ENCODE measurements around the gene PJVK. TPM values are rescaled to one million over a fixed set of nuclear protein-coding genes. Genes with fewer than 3 reads are reported as not detected.
"Not testable (repeated sequence)": the region's sequence is repeated elsewhere in the genome, so short reads cannot be mapped to it uniquely, and the experiment has no call there.

PJVK gene
- total RNA-seq, 1 experiment from 2014 or later: 2.6 TPM

DNA sequence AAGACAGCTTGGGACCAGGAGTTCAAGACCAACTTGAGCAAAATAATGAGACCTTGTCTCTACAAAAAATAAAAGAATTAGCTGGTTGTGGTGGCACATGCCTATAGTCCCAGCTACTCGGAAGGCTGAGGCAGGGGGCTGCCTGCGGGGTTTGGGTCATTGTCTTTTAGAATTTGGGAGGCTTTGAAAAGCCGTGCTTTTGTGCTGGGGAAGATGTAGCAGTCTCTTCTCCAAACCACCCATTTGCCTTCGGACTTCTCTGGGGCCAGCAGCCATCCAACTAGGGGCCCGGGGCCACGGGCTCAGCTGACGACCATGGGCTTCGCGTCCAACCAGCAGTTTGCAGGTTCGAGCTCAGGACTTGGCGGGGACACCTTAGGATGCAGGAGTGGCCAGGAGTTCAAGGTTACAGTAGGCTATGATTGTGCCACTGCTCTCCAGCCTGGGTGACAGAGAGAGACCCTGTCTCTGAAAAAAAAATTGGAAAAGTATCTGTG, 6.3 kb downstream of the PJVK start:
- no peak overlapping the region for H3K27ac ChIP-seq (ENCODE audit: low read depth, low read length)
- no peak overlapping the region for H3K9ac ChIP-seq (ENCODE audit: low read length)
- no peaks in the 10 kb centered on the region for H3K27me3 ChIP-seq (ENCODE audit: insufficient read depth, low read length)
- no peak overlapping the region for H3K4me3 ChIP-seq (replicated peaks in 1 of 2; ENCODE audit: low read depth in 1 of 2, low read length in 2 of 2)
- DNase-seq (ENCODE audit: low read depth, low spot score): no peak
- peaks cover under 1% of the 10 kb centered on the region in 2 experiments; a peak in 1 of 4 replicates for H3K4me1 ChIP-seq (ENCODE audit: control insufficient read depth in 1 of 2, insufficient read depth in 2 of 2, low read length in 2 of 2)
- no peak for ATAC-seq
- no peaks in the 10 kb centered on the region for H3K9me3 ChIP-seq (ENCODE audit: control insufficient read depth in 1 of 2, insufficient read depth in 1 of 2, low read depth in 1 of 2, low read length in 2 of 2)
- H3K9me2 ChIP-seq (ENCODE audit: insufficient read depth): no peaks in the 10 kb centered on the region
- H3K79me2 ChIP-seq (ENCODE audit: insufficient read depth, low read length): no peaks in the 10 kb centered on the region
- H3K36me3 ChIP-seq (ENCODE audit: control insufficient read depth in 1 of 2, insufficient read depth in 2 of 2, low read length in 2 of 2): no peaks in the 10 kb centered on the region
- CTCF ChIA-PET: no interaction called here
- POLR2A ChIA-PET: no interaction called here
- BruUV-seq (replicated peaks): no TSS peak
- intact Hi-C loops (cut with micrococcal nuclease): no loop called here
- no peak overlapping the region for H3K4me2 ChIP-seq (ENCODE audit: low read length)
- TF ChIP-seq SRF (IDR thresholded peaks at IDR 0.05; ENCODE audit: low read depth) (no peak), JUND (IDR thresholded peaks at IDR 0.05) (no peak)
- RAD21 ChIA-PET (ENCODE audit: low non-redundant PET in 1 of 2, low total read pairs in 2 of 2, uncharacterized antibody in 2 of 2, unreplicated experiment in 2 of 2): no interaction called here
- no peak overlapping the region for H2AFZ ChIP-seq (ENCODE audit: low read depth, low read length, poor library complexity, severe bottlenecking)
- H4K20me1 ChIP-seq (ENCODE audit: insufficient read depth): no peaks in the 10 kb centered on the region

DNA sequence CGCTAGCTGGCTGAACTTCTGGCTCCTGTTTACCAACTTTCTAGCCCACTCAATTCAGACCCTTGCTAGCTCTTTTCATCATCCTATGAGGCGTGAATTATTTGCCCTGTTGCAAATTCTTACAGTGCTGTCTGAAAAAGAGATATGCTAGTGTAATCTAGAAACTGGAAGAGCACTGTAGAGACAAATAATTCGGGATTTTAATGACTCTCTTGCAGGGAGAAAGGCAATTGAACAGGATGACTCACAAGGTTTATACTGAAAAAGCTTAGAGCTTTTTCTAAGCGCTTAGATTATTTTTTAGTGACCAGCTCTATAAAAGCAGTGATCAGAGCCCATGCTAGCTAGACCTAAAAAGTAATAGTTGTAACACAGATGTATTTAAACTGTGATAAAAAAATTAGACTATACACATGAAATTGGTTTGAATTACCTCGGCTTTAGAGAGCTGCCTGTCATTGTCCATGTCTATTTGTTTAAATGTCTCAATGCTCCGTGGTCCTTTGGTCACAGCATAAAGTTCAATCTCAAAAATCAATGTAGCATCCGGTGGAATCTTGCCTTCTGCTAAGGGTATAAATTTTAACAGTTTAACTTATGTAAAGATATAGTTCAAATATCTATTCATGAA, 18.2 kb downstream of the PJVK start:
- DNase-seq (ENCODE audit: low read depth, low spot score): no peak
- H4K20me1 ChIP-seq (ENCODE audit: insufficient read depth): no peaks in the 10 kb centered on the region
- 0 out of 4 replicates have a peak, but pooled peaks cover 0 to 2% of the 10 kb centered on the region in 2 experiments for H3K36me3 ChIP-seq (ENCODE audit: control insufficient read depth in 1 of 2, insufficient read depth in 2 of 2, low read length in 2 of 2)
- H3K4me2 ChIP-seq (ENCODE audit: low read length): no peak overlapping the region
- no peaks in the 10 kb centered on the region for H3K9me2 ChIP-seq (ENCODE audit: insufficient read depth)
- no peak overlapping the region for H2AFZ ChIP-seq (ENCODE audit: low read depth, low read length, poor library complexity, severe bottlenecking)
- no peak for ATAC-seq
- no TSS peak for BruUV-seq (replicated peaks)
- POLR2A ChIA-PET: no interaction called here
- TF ChIP-seq FOSL1 (IDR thresholded peaks at IDR 0.05; ENCODE audit: low read depth) (no peak), CBX3 (IDR thresholded peaks at IDR 0.05; ENCODE audit: low read depth) (no peak), SRF (IDR thresholded peaks at IDR 0.05; ENCODE audit: low read depth) (no peak), RAD21 (IDR thresholded peaks at IDR 0.05; ENCODE audit: low read depth) (no peak), SIN3A (IDR thresholded peaks at IDR 0.05; ENCODE audit: low read depth) (no peak), ZNF274 (IDR thresholded peaks at IDR 0.05; ENCODE audit: low read depth, low read length) (no peak)
- TF ChIP-seq, protein P1, sequence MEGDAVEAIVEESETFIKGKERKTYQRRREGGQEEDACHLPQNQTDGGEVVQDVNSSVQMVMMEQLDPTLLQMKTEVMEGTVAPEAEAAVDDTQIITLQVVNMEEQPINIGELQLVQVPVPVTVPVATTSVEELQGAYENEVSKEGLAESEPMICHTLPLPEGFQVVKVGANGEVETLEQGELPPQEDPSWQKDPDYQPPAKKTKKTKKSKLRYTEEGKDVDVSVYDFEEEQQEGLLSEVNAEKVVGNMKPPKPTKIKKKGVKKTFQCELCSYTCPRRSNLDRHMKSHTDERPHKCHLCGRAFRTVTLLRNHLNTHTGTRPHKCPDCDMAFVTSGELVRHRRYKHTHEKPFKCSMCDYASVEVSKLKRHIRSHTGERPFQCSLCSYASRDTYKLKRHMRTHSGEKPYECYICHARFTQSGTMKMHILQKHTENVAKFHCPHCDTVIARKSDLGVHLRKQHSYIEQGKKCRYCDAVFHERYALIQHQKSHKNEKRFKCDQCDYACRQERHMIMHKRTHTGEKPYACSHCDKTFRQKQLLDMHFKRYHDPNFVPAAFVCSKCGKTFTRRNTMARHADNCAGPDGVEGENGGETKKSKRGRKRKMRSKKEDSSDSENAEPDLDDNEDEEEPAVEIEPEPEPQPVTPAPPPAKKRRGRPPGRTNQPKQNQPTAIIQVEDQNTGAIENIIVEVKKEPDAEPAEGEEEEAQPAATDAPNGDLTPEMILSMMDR (IDR thresholded peaks at IDR 0.05 in 2 of 3, conservative IDR thresholded peaks at IDR 0.05 in 1 of 3; ENCODE audit: borderline replicate concordance in 1 of 3, insufficient read depth in 1 of 3, low read depth in 2 of 3, low read length in 2 of 3): no peak
- TF ChIP-seq, protein P2, sequence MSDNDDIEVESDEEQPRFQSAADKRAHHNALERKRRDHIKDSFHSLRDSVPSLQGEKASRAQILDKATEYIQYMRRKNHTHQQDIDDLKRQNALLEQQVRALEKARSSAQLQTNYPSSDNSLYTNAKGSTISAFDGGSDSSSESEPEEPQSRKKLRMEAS (IDR thresholded peaks at IDR 0.05): no peak
- H3K4me3 ChIP-seq (replicated peaks in 1 of 2; ENCODE audit: low read depth in 1 of 2, low read length in 2 of 2): no peak overlapping the region
- RAD21 ChIA-PET (ENCODE audit: low non-redundant PET in 1 of 2, low total read pairs in 2 of 2, uncharacterized antibody in 2 of 2, unreplicated experiment in 2 of 2): no interaction called here
- no peaks in the 10 kb centered on the region for H3K27me3 ChIP-seq (ENCODE audit: insufficient read depth, low read length)
- no peak overlapping the region for H3K27ac ChIP-seq (ENCODE audit: low read depth, low read length)
- CTCF ChIA-PET: no interaction called here
- H3K9ac ChIP-seq (ENCODE audit: low read length): no peak overlapping the region
- H3K4me1 ChIP-seq (ENCODE audit: control insufficient read depth in 1 of 2, insufficient read depth in 2 of 2, low read length in 2 of 2): no peaks in the 10 kb centered on the region
- no peaks in the 10 kb centered on the region for H3K79me2 ChIP-seq (ENCODE audit: insufficient read depth, low read length)
- no peaks in the 10 kb centered on the region for H3K9me3 ChIP-seq (ENCODE audit: control insufficient read depth in 1 of 2, insufficient read depth in 1 of 2, low read depth in 1 of 2, low read length in 2 of 2)
- intact Hi-C loops (cut with micrococcal nuclease): no loop called here

- ATAC-seq; DNase-seq (ENCODE audit: low read depth, low spot score); H3K4me1 ChIP-seq (ENCODE audit: control insufficient read depth in 1 of 2, insufficient read depth in 2 of 2, low read length in 2 of 2); H3K4me3 ChIP-seq (replicated peaks in 1 of 2; ENCODE audit: low read depth in 1 of 2, low read length in 2 of 2); H3K36me3 ChIP-seq (ENCODE audit: control insufficient read depth in 1 of 2, insufficient read depth in 2 of 2, low read length in 2 of 2); H2AFZ ChIP-seq (ENCODE audit: low read depth, low read length, poor library complexity, severe bottlenecking); H3K27me3 ChIP-seq (ENCODE audit: insufficient read depth, low read length); RAD21 ChIA-PET (ENCODE audit: low non-redundant PET in 1 of 2, low total read pairs in 2 of 2, uncharacterized antibody in 2 of 2, unreplicated experiment in 2 of 2); H3K4me2 ChIP-seq (ENCODE audit: low read length); BruUV-seq (replicated peaks); H3K9me3 ChIP-seq (ENCODE audit: control insufficient read depth in 1 of 2, insufficient read depth in 1 of 2, low read depth in 1 of 2, low read length in 2 of 2); H3K9me2 ChIP-seq (ENCODE audit: insufficient read depth); H3K9ac ChIP-seq (ENCODE audit: low read length); H3K27ac ChIP-seq (ENCODE audit: low read depth, low read length); intact Hi-C loops (cut with micrococcal nuclease); H4K20me1 ChIP-seq (ENCODE audit: insufficient read depth); CTCF ChIA-PET; POLR2A ChIA-PET; H3K79me2 ChIP-seq (ENCODE audit: insufficient read depth, low read length): not testable (repeated sequence)
Observed at GRCh38 chr2:178471313-178471712, 20.1 kb downstream of the PJVK start.
